Uterus (tissue), 4 donors: ENCODE results near the gene PAFAH1B2. TPM values are rescaled to one million over a fixed set of nuclear protein-coding genes. Genes with fewer than 3 reads are reported as not detected.

Experiments used
- DNase-seq, 2 donors: peaks; one replicate each; pipeline ENCODE4 v3.0.0-alpha.2; 2019 to 2020
- H3K27ac ChIP-seq, 2 donors: fragments of 200-600 bp; sonication (generic); 1 replicate in 1 of 2; 2 replicates in 1 of 2; pipeline ENCODE4 v1.5.1; 2016 to 2018
- H3K27me3 ChIP-seq, 2 donors: fragments of 200-600 bp; sonication (generic); one replicate each; pipeline ENCODE4 v1.5.1; 2018 to 2019; ENCODE audit warnings: control low read depth in 1 of 2
- H3K36me3 ChIP-seq, 2 donors: fragments of 200-600 bp; sonication (generic); one replicate each; pipeline ENCODE4 v1.5.1; 2019; ENCODE audit warnings: control low read depth in 1 of 2
- H3K4me1 ChIP-seq, 2 donors: fragments of 200-600 bp; sonication (generic); one replicate each; pipeline ENCODE4 v1.5.1; 2018 to 2019; ENCODE audit warnings: control low read depth in 1 of 2
- H3K4me3 ChIP-seq, 2 donors: fragments of 200-600 bp; sonication (generic); 1 replicate in 1 of 2; 2 replicates in 1 of 2; pipeline ENCODE4 v1.5.1; 2018 to 2019; ENCODE audit warnings: mild to moderate bottlenecking in 1 of 2
- H3K9me3 ChIP-seq, 2 donors: fragments of 200-600 bp; sonication (generic); one replicate each; pipeline ENCODE4 v1.5.1; 2019; ENCODE audit warnings: control low read depth in 1 of 2
- CTCF ChIP-seq, 4 experiments: fragments of 200-600 bp in 2 of 4; fragments of 450-650 bp in 2 of 4; sonication (generic) in 2 of 4; IDR thresholded peaks; one replicate each; pipeline ENCODE4 v1.5.1; 2016 to 2019; ENCODE audit warnings: antibody characterized with exemption in 4 of 4, mild to moderate bottlenecking in 2 of 4, moderate library complexity in 1 of 4
- POLR2A ChIP-seq, 2 donors: fragments of 450-650 bp; IDR thresholded peaks; one replicate each; pipeline ENCODE4 v1.6.1; 2016; ENCODE audit warnings: antibody characterized with exemption in 2 of 2, mild to moderate bottlenecking in 1 of 2, moderate library complexity in 1 of 2
- intact Hi-C: fragments of 100-400 bp; cut with DNase I; formaldehyde crosslinking; loops from one replicate; pipeline ENCODE4 v1.15.1; 2023; ENCODE audit warnings: low total_unique reads
- total RNA-seq, 4 donors: library from RNA; depleted of rRNA in 3 of 4; stranded (reverse); fragments of >200 nt in 3 of 4; gene quantifications; one replicate each; pipeline versions ENCODE4 v1.1.0 to v1.2.4, GENCODE V29; 2014 to 2023
- donor health status: DM: yes; HTN: yes; CAD: no.

The PAFAH1B2 gene
- total RNA-seq, 4 donors from 2014 or later = 62.8 to 154 (median 128) TPM

DNA sequence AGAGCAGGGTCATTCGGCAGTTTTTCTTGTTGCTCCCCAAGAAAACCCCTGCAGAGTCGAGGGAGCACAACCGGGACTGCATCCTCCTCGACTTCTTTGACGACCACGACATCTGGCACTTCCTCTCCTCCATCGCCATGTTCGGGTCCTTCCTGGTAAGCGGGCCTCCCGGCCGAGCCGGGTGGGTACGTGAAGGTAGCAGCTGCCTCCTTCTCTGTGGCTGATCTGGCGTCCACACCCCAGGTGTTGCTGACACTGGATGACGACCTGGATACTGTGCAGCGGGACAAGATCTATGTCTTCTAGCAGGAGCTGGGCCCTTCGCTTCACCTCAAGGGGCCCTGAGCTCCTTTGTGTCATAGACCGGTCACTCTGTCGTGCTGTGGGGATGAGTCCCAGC, 51.7 kb downstream of the PAFAH1B2 start:
- Histone ChIP-seq H3K36me3 (no peaks in the 10 kb centered on the region), H3K4me3 (no peak overlapping the region), H3K9me3 (no peaks in the 10 kb centered on the region), H3K27ac (no peak overlapping the region), H3K4me1 (no peaks in the 10 kb centered on the region), H3K27me3 (no peaks in the 10 kb centered on the region)
- peak in 1 of 2 donors; percentile 22 for DNase-seq
- intact Hi-C loops = no loop called here
- TF ChIP-seq POLR2A (IDR thresholded peaks at IDR 0.05) (no peak), CTCF (IDR thresholded peaks at IDR 0.05) (no peak)

GRCh38 chr11:117197006-117197405, 52.9 kb downstream of the PAFAH1B2 start:
- Histone ChIP-seq H3K27ac (peak overlapping the region; percentile 97 to 98), H3K4me3 (no peak overlapping the region), H3K4me1 (no peaks in the 10 kb centered on the region), H3K27me3 (no peaks in the 10 kb centered on the region), H3K36me3 (no peaks in the 10 kb centered on the region), H3K9me3 (no peaks in the 10 kb centered on the region)
- peak in 1 of 2 donors; percentile 22 for DNase-seq
- intact Hi-C loops = no loop called here
- no peak for TF ChIP-seq CTCF (IDR thresholded peaks at IDR 0.05)
- TF ChIP-seq POLR2A (IDR thresholded peaks at IDR 0.05) = no peak

GRCh38 chr11:117197516-117198456, 53.7 kb downstream of the PAFAH1B2 start:
- Histone ChIP-seq H3K27me3 (no peaks in the 10 kb centered on the region), H3K27ac (peak overlapping the region; percentile 97 to 98), H3K36me3 (no peaks in the 10 kb centered on the region), H3K4me3 (peak overlapping the region; percentile 58 to 95), H3K9me3 (no peaks in the 10 kb centered on the region), H3K4me1 (no peaks in the 10 kb centered on the region)
- TF ChIP-seq CTCF (IDR thresholded peaks at IDR 0.05) = peak; percentile 71 to 78 (median 74)
- TF ChIP-seq POLR2A (IDR thresholded peaks at IDR 0.05) = peak; percentile 51 to 54
- intact Hi-C loops = no loop called here
- DNase-seq = peak; percentile 84 to 86

DNA sequence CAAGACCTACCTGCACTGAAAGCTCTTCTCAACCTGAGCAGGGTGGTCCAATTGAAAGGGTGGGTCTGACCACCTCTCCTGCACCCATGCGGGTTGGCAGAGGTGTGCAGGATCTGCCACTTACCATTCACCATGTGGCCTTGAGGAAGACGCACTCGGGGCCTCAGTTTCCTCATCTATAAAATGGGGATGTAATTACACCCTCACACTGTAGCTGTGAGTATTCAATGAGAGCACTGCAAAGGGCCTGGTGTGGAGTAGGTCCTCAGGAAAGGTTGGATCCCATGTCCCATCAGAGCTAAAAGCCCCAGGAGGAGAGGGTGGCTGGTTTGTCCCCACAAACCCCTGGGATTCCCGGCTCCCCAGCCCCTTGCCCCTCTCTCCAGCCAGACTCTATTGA, 54.5 kb downstream of the PAFAH1B2 start:
- no peaks in the 10 kb centered on the region for H3K4me1 ChIP-seq
- H3K27ac ChIP-seq = peak overlapping the region; percentile 97 to 98
- intact Hi-C loops = no loop called here
- TF ChIP-seq POLR2A (IDR thresholded peaks at IDR 0.05) = no peak
- TF ChIP-seq CTCF (IDR thresholded peaks at IDR 0.05) = no peak
- peak overlapping the region; percentile 58 to 95 for H3K4me3 ChIP-seq
- no peaks in the 10 kb centered on the region for H3K36me3 ChIP-seq
- H3K27me3 ChIP-seq = no peaks in the 10 kb centered on the region
- H3K9me3 ChIP-seq = no peaks in the 10 kb centered on the region
- DNase-seq = no peak
